ENCODE data around the gene GALNT2. TPM values are rescaled to one million over a fixed set of nuclear protein-coding genes. Genes with fewer than 3 reads are reported as not detected.

GALNT2 gene
- polyA plus RNA-seq, 2 of the 4 experiments (the other 2 are of a cell fraction): 66.9 to 114 TPM

- Histone ChIP-seq H3K27ac (no peak overlapping the region), H3K4me2 (no peak overlapping the region), H3K4me1 (peaks cover 16% of the 10 kb centered on the region; the same call in 2 of the 3 replicates), H3K9me3 (peaks cover 8% of the 10 kb centered on the region), H3K4me3 (no peak overlapping the region)
- ChIA-PET POLR2A (no interaction called here), CTCF (interaction anchor here (0.7 to 1.7 kb wide), 6 partner anchors 10 to 89 kb away, joined by 3 to 6 read pairs (median 4); no protein-coding TSS in a partner anchor)
- FAIRE-seq (no peak), DNase-seq (ENCODE audit: low read depth in 1 of 2, low spot score in 1 of 2) (peak; percentile 62 to 73), ATAC-seq (peak; percentile 13 to 75; a peak in 4 of 6 replicates)
- WGBS (ENCODE audit: missing lambda C conversion rate): 89% methylated on average over 12 of the region's 12 CpGs
- TF ChIP-seq ZFP36 (IDR thresholded peaks at IDR 0.05; ENCODE audit: borderline replicate concordance, partially characterized antibody): no peak
- no peak for TF ChIP-seq KDM1A (IDR thresholded peaks at IDR 0.05; ENCODE audit: low read depth)
- TF ChIP-seq BCL3 (IDR thresholded peaks at IDR 0.05): no peak
- peak; percentile 38 for TF ChIP-seq CTCF (IDR thresholded peaks at IDR 0.05)
- TF ChIP-seq CBX8 (IDR thresholded peaks at IDR 0.05): no peak
- TF ChIP-seq CBX2 (IDR thresholded peaks at IDR 0.05; ENCODE audit: borderline replicate concordance, low read depth): no peak
- TF ChIP-seq MAZ (IDR thresholded peaks at IDR 0.05; ENCODE audit: borderline replicate concordance, low read depth, low read length): no peak
- no peak for TF ChIP-seq USF2 (IDR thresholded peaks at IDR 0.05)
- no peak for TF ChIP-seq FOSL2 (IDR thresholded peaks at IDR 0.05)
- no peak for TF ChIP-seq FOSL2 (CRISPR knock-in tag; IDR thresholded peaks at IDR 0.05)
- TF ChIP-seq EP300 (IDR thresholded peaks at IDR 0.05): no peak
- no peak for TF ChIP-seq REST (IDR thresholded peaks at IDR 0.05)
- TF ChIP-seq HEYL (CRISPR knock-in tag; IDR thresholded peaks at IDR 0.05): no peak
- TF ChIP-seq HOXA7 (CRISPR knock-in tag; IDR thresholded peaks at IDR 0.05): no peak
- TF ChIP-seq ELK1 (IDR thresholded peaks at IDR 0.05; ENCODE audit: low read depth, low read length): no peak
- no peak for TF ChIP-seq EHF (CRISPR knock-in tag; IDR thresholded peaks at IDR 0.05)
- no peak for TF ChIP-seq HOXB5 (CRISPR knock-in tag; IDR thresholded peaks at IDR 0.05)
- TF ChIP-seq FOXS1 (CRISPR knock-in tag; IDR thresholded peaks at IDR 0.05): no peak
- TF ChIP-seq SMC3 (IDR thresholded peaks at IDR 0.05): peak; percentile 37; the same call in 2 of the 3 replicates
- peak; percentile 44 to 68; a peak in 3 of 5 replicates for TF ChIP-seq RAD21 (conservative IDR thresholded peaks at IDR 0.05 in 1 of 2, IDR thresholded peaks at IDR 0.05 in 1 of 2)
- TF ChIP-seq ZC3H11A (IDR thresholded peaks at IDR 0.05): no peak
- TF ChIP-seq POLR2A (IDR thresholded peaks at IDR 0.05; ENCODE audit: low read length): no peak
- TF ChIP-seq MAFK (IDR thresholded peaks at IDR 0.05; ENCODE audit: partially characterized antibody): no peak
- TF ChIP-seq NFE2L2 (conservative IDR thresholded peaks at IDR 0.05; ENCODE audit: low read length): no peak
- no peak for TF ChIP-seq HDAC2 (IDR thresholded peaks at IDR 0.05)
These were observed 100.4 kb downstream of the GALNT2 start for GRCh38 chr1:230167419-230167852.

All from A549 (cell line).